NCI-H2196 (cell line): Measurements from ENCODE around the gene ZNF358.

ENCODE experiments used
- DNase-seq: peaks from one replicate; lab custom pipeline; 2025; ENCODE audit not compliant: unreplicated experiment; lab: John Stamatoyannopoulos, UW

Gene ZNF358

DNA sequence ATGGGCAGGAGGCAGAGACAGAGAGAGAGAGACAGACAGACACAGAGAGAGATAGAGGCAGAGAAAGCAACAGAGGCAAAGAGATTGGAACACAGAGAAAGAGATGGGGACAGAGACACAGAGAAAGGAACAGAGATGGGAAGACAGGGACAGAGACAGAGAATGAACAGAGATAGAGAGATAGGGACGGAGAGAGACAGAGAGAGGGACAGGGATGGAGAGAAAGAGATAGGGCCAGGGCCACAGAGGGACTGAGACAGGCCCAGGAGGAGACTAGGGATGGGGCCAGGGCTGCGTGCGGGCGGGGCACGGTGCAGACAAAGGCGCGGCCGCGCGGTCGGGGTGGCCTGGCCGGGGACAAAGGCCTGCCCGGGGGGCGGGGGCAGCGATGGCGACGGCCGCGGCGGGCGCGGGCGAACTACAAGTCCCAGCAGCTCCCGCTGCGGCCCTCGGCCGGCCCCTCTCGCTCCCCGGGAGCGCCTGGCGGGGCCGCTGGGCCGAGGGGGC is at the start of gene ZNF358:
ZNF358 (plus strand) TSS at position 459 of the 507 bp plus-strand sequence. CDS start 3,140 bp downstream, outside the sequence.
- DNase-seq: peak; percentile 80

DNA sequence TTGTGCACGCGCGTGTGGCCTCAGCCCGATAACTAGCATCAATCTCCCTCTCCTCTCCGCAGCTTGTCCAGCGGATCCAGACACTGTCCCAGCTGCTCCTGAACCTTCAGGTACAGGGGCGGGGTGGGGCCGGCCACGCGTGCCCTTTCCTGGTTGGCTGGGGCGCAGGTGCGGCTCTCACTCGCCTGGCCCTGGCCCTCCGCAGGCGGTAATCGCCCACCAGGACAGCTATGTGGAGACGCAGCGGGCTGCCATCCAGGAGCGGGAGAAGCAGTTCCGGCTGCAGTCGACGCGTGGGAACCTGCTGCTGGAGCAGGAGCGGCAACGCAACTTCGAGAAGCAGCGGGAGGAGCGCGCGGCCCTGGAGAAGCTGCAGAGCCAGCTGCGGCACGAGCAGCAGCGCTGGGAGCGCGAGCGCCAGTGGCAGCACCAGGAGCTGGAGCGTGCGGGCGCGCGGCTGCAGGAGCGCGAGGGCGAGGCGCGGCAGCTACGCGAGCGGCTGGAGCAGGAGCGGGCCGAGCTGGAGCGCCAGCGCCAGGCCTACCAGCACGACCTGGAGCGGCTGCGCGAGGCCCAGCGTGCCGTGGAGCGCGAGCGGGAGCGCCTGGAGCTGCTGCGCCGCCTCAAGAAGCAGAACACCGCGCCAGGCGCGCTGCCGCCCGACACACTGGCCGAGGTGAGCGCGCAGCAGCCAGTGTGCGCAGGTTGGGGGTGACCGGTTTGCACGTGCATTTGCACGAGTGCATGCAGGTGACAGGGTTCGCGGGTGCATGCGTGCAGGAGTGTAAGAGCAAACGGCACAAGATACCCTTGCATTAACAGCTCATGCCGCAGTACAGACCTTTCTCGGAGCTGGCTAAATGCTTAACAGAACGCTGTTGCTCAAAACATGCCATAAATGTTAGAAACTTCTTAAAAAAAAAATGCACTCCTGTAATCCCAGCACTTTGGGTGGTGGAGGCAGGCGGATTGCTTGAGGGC is 48.6 kb upstream of the ZNF358 start:
- DNase-seq: no peak

DNA sequence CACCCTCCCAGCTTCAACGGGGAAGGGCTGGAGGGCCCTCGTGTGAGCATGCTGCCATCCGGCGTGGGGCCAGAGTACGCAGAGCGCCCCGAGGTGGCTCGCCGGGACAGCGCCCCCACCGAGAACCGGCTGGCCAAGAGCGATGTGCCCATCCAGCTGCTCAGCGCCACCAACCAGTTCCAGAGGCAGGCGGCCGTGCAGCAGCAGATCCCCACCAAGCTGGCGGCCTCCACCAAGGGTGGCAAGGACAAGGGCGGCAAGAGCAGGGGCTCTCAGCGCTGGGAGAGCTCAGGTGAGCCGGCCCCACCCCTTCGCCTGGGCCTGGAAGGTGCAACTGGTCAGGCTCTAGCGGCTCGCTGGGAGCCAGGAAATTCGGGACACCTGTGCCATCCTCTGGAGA is 47.1 kb upstream of the ZNF358 start:
- no peak for DNase-seq

DNA sequence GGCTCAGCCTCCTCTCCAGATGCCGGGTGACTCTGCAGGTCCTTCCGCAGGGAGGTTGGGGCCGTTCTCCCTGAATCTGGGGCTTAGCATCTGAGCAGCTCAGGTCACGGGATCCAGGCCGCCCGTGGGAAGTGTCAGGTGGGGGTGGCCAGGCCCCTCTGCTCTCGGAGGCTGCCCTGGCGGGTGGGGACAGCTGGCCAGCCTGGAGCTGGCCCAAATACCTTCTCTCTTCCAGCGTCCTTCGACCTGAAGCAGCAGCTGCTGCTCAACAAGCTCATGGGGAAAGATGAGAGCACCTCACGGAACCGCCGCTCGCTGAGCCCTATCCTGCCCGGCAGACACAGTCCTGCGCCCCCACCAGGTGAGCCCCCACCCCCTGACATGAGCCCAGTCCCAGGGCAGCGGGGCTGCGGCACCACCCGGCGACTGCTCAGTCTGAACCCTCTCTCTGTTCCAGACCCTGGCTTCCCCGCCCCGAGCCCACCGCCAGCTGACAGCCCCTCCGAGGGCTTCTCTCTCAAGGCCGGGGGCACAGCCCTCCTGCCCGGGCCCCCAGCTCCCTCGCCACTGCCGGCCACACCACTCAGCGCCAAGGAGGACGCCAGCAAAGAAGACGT is 46.1 kb upstream of the ZNF358 start:
- DNase-seq: no peak

DNA sequence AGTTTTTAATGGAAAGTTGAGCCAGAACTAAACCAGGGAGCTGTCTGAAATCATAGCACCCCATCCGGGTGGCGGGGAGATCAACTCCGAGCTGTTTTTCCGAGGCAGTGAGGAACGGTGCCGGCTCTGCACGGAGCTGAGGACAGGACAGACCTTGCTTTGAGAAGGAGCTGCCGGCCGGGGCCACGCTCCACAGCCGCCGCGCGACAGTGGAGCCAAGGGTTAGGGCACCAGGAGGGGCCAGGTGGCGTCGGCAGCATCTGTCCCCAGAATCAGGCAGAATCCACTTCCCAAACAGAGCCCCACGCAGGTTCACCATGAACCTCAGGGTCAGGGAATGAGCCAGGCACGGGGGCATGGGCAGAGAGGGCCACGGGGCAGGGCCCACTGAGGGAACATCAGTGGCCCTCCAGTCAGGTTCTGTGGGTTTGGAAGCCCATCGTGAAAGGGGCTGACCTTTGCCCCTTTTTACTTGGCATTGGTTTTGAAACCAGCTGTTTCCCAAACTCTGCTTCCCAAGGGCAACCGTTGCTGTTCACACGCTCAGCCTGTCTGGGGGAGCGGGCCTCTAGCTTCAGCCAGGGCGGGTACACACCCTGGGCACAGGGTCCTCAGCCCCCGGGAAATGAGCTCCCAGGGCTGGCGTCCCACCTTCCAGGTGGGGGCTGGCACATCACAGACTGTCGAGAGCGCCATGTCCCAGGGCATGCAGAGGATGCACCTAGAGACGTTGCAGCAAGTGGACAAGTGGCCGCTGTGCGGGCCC is 45.2 kb upstream of the ZNF358 start:
- DNase-seq: no peak

DNA sequence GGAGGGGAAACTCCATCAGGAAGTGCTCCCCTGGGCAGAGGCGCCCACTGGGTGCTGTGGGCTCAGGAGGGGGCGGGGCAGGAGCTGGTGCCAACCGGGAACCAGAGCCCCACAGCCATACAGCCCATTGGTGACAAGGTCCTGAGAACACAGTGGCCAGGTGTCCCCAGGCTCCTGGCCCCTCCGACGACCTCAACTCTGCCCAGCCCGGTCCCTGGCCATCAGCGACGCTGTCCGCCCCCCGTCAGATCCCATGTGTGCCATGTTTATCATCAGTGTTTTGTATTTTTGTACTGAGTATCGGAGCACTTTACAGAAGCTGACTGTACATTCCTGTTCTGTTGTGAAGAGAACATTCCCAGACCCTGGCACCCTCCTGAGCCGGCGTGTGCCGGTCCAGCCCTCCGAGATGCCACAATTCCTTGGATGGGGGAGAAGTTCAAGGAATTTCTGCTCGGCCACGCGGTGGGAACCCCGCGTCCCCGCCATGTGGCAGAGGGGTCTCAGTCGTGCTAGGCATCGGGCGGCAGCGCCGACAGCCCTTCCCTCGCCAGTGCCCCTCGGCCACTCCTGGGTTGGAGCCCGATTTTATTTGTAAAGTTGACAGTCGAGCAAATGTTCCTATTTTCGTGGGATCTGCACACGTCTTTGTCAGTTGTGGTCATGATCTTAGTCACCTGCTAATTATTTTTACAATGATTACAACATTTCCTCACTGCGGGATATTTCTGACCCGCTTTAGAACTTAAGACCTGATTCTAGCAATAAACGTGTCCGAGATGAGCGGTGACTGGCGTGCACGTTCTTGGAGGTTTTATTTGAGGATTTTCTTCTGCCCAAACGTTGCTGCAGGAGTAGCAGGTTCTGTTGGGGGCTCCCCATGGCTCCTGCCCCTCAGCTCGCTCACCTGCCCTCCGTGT is 43.9 kb upstream of the ZNF358 start:
- no peak for DNase-seq

DNA sequence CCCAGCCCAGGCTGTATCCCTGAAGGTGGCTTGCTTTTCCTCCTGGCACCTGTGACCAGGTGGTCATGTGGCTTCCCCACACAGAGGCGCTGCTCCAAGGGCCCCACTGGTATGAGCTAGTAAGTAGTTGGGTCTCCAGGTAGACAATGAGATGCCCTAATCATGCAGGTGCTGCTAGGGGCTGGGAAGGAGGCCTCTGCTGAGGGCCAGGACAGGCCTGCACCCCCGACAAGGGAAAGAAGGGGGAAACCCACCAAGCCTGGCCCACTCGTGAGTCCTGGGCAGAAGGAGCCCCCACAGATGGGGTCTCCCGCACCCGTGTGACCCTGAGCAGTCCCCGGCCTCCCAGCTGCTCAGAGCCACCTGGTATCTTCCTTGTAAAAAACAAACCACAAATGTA is 40.2 kb upstream of the ZNF358 start:
- no peak for DNase-seq

DNA sequence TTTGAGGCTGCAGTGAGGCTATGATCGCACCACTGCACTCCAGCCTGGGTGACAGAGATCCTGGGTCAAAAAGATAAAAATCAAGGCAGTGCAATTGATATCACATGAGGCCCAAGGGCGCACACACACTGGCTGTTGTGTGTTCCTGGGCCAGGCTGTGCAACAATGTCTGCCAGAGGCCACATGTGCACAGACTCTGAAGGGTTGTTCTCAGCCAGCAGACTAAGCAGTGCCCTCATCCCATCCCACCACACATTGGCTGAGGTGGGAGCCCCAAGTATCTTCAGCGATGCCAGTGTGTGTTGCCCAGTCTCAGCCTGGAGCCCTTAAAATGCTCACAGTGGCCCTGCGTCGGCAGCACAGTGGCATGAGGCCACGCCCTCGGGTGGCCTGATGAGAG is 39.7 kb upstream of the ZNF358 start:
- no peak for DNase-seq

DNA sequence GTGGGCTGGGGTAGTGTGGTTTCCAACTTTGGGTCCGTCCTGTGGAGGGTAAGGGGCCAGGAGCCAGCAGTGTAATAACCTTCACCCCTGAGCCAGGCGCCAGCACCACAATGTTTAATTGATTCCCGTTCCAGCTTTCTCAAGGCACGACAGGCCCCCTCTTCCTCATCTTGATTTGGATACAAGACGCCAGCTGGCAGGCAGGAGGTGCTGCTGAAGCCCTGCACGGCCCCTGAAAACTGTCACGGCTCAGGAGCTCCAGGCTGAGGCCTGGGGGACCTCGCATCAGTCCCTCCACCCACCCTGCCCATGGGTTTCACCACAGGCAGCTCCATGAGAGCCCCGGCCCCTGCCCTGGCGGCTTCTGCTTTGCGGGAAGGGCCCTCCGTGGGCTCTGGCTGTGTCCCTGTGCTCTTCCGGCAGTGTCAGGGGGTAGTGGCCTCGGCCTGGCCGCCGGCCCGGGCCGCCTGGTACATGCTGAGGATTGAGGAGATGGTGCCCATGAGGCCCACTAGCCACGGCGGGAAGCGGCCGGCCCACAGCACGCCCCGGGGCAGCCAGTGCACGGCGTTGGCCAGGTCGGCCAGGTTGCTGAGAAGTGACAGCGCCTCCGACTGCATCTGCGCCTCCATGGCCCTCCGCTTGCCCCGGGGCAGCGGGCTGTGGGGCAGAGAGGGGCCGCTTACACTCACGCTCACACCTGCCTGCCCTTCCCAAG is 39.0 kb upstream of the ZNF358 start:
- DNase-seq: no peak

DNA sequence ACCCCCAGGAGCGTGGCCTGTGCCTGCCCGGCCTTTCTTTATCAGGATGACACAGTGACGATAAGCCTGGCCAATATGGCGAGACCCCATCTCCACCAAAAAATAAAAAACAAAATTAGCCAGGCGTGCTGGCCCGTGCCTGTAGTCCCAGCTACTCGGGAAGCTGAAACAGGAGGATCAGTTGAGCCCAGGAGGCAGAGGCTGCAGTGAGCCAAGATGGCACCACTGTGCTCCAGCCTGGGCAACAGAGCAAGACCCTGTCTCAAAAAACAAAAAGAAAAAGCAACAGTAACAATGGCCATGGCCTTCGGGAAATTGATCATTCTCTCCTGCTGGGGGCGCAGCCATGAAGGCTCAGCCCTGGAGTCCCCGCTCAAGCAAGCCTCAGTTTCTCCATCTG is 38.1 kb upstream of the ZNF358 start:
- DNase-seq: no peak

DNA sequence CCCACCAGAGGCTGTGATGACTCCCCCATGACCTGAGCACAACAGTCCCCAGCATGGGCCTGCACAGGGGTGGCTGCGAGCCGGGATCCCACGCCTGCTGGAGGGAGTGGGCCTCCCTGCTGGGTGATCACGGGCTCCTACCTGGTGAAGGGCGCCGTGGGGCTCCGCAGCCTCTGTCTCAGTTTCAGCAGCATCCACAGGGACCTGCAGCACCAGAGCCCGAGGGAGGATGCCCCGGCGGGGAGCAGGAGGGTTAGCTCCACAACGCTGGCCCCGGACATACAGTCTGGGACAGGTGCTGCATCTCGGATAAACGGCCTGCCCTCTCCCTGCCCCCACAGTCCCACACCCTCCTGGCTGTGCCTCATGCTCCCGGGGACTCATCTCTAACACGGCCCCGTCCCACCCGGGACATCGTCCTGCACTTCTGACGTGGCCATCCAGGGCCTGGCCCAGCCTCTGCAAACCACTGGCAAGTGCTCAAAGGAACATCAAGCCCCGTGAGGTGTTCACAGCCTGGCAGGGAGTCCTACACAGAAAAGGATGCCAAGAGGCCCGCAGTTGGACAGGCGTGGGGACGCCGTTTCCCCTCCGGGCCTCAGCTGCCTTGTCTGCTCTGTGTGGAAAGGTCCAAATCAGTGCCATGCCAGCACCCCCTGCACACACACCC is 37.6 kb upstream of the ZNF358 start:
- no peak for DNase-seq

DNA sequence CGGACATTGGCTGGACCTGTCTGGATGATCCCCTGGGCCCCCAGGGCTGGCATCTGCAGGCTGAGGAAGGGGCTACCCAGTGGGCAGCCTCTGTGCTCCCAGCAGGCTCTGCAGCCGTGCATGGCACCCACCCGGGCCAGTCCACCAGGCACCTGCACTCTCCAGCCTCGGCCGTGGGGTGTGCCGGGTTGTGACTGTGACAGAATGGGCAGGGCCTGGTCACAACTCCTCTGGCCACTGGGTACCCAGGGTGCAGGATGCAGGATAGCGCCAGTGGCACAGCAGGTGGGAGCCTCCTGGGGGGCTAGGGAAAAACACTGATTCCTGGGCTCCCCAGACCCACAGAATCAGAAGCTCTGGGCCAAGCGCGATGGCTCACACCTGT is 37.1 kb upstream of the ZNF358 start:
- no peak for DNase-seq

DNA sequence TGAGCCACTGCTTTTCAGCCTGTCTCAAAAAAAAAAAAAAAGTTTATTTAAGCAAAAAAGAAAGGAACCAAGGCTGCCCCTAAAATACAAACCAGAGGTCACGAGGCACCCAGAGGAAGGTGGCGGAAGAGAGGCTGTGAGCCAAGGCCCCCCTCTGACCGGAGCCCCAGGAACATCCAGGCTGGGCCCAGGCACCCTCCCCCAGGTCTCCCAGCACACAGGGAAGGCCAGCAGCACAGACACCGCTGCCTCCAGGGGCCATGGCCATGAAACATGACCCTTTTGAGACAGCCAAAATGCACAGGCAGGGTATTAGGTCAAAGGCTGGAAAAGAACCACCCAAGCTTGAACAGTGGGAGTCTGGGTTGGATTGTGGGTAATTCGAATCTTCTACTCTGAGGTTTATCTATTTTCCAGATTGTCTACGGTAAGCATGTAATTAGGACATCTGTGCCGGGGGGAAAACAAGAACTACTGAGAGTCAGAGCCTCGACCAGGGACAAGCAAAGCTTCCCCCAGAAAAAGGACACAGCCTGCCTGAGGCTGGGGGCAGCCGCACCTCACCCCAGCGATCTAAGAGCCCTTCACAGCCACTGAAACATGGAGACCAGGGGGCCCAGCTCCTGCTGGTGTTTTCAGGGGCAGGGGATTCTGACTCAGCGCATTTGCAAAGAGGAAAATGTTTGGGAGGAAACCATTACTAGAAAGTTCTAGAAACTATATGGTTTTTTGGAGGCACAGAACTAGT is 35.5 kb upstream of the ZNF358 start:
- no peak for DNase-seq

DNA sequence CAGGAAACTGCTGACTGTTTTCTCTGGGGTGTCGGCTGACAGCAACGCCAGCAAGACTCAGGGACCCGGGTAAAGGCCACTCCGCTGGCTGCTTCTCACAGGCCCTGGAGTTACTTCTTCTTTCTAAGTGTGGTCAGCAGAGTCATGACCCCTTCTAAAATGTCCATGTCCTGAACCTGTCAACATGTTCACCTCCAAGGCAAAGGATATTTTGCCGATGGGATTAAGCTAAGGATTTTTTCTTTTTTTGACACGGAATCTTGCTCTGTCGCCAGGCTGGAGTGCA is 35.0 kb upstream of the ZNF358 start:
- no peak for DNase-seq

DNA sequence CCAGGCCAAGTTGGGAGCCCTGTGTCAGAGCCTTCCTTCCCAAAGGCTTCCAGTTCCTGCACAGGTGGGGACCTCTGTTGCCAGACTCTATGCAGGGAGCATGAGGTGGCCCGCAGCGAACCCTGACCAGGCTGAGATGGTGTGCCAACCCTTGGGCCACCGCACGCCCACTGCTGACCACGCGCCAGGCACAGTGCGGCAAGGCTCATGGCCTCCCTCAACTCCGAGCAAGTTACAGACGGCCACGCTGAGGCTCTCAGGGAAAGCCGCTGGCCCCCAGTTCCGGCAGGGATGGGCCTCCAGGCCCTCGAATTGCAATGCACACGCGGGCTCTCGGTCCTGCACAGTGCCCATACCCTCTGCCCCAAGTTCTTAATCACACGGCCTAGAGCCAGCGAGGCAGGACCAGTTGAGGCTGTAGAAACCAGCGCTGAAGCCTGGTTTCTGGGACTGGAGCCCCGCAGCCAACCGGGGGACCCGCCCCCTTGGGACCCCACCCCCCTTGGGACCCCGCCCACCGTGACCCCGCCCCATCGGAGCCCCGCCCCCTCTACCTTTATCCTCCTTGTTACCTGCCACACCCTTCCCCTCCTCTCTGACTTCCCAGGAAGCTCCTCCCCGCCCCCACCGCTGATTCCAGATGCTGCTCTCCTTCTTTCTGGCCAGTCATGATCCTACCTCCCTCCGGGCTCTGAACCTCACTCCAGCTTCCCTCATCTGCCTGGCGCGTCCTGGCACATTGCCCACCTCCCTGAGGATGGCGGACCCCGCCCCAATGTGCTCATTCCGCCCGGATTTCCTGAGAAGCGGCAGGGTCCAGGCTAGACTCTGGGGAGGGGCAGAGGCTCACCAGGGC is 33.1 kb upstream of the ZNF358 start:
- no peak for DNase-seq

DNA sequence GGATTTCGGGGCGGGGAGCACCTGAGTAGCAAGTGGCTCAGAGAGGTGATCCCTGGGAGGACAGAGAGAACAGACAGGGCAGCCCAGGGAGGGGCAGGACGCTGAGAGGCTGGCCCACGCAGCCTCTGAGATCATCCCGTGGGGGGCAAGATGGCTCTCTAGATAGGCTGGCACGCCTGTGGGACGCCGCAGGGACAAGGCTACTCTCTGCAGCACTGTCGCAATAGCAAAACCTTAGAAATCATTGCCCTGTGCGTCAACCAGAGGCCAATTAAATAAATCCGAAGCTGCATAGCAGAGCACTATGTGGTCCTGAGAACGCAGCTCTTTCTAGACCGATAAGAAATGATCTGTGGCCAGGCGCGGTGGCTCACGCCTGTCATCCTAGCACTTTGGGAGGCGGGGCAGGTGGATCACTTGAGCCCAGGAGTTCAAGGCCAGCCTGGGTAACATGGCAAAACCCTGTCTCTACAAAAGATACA is 32.1 kb upstream of the ZNF358 start:
- no peak for DNase-seq

DNA sequence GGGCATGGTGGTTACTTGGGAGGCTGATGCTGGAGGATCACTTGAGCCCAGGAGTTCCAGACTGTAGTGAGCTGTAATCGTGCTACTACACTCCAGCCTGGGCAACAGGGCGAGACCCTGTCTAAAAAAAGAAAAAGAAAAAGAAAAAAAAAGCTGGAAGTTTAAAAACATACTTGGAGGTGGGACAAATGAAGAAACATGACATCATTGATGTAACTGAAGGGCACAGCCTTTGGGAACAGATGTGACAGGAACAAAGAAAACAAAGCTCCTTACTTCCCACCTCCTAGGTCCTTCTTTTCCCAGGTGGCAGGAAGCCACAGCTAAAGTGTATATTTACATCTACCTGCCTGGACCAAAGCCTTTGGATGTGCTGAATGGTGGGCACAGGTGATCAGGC is 29.0 kb upstream of the ZNF358 start:
- no peak for DNase-seq
